NCI-H748 (cell line): Measurements from ENCODE around the gene KANSL1.
A peak's percentile ranks its signal among the peaks of the same experiment; 100 is the strongest.

Experiments
- DNase-seq: peaks from one replicate; lab custom pipeline; 2025; ENCODE audit not compliant: unreplicated experiment; lab: John Stamatoyannopoulos, UW

Gene KANSL1

GRCh38 chr17:46003907-46004748 lies 189.1 kb downstream of the KANSL1 start:
- peak; percentile 8 for DNase-seq

- no peak for DNase-seq
Observed at GRCh38 chr17:46002973-46003316, 190.3 kb downstream of the KANSL1 start.

- peak; percentile 54 for DNase-seq
Observed at GRCh38 chr17:46002311-46002972, 190.8 kb downstream of the KANSL1 start.

GRCh38 chr17:46001390-46002310 lies 191.6 kb downstream of the KANSL1 start:
- DNase-seq = no peak

GRCh38 chr17:46000757-46001156 lies 192.5 kb downstream of the KANSL1 start:
- DNase-seq = no peak

GRCh38 chr17:46000292-46000691 lies 192.9 kb downstream of the KANSL1 start:
- no peak for DNase-seq

- DNase-seq = no peak
Observed at GRCh38 chr17:45999900-46000290, 193.3 kb downstream of the KANSL1 start.

- DNase-seq = no peak
Observed at GRCh38 chr17:45998987-45999899, 194.0 kb downstream of the KANSL1 start, which contains the start of gene STH. Gene STH, plus strand, starts transcription at chr17:45999250. Its CDS starts 30 bp downstream, at chr17:45999280.

GRCh38 chr17:45997624-45998023 lies 195.6 kb downstream of the KANSL1 start:
- DNase-seq = no peak

- no peak for DNase-seq
Observed at GRCh38 chr17:45997166-45997565, 196.1 kb downstream of the KANSL1 start.

- DNase-seq = no peak
Observed at GRCh38 chr17:45996282-45996937, 196.8 kb downstream of the KANSL1 start.

GRCh38 chr17:45995627-45996270 lies 197.5 kb downstream of the KANSL1 start:
- DNase-seq = no peak

- DNase-seq = no peak
Observed at GRCh38 chr17:45994987-45995386, 198.2 kb downstream of the KANSL1 start.

GRCh38 chr17:45993962-45994627 lies 199.1 kb downstream of the KANSL1 start:
- DNase-seq = no peak

- no peak for DNase-seq
Observed at GRCh38 chr17:45992904-45993303, 200.3 kb downstream of the KANSL1 start.

GRCh38 chr17:45992175-45992574 lies 201.1 kb downstream of the KANSL1 start:
- no peak for DNase-seq

GRCh38 chr17:45991341-45991740 lies 201.9 kb downstream of the KANSL1 start:
- DNase-seq = no peak

GRCh38 chr17:45990886-45991285 lies 202.3 kb downstream of the KANSL1 start:
- DNase-seq = no peak

- DNase-seq = no peak
Observed at GRCh38 chr17:45989759-45990158, 203.5 kb downstream of the KANSL1 start.
